ENCODE measurements around the gene IL21.

IL21 gene

GRCh38 chr4:122633211-122633610 lies 12.3 kb upstream of the IL21 start:
- DNase-seq (ENCODE audit: low read depth) = no peak
- H3K4me3 ChIP-seq (ENCODE audit: low read depth, low read length) = no peak overlapping the region
- no peak for TF ChIP-seq CTCF (IDR thresholded peaks at IDR 0.05; ENCODE audit: control insufficient read depth, extremely low read depth, insufficient read depth)

- DNase-seq (ENCODE audit: low read depth) = no peak
- no peak for TF ChIP-seq CTCF (IDR thresholded peaks at IDR 0.05; ENCODE audit: control insufficient read depth, extremely low read depth, insufficient read depth)
- no peak overlapping the region for H3K4me3 ChIP-seq (ENCODE audit: low read depth, low read length)
Observed at GRCh38 chr4:122632396-122633143, 11.7 kb upstream of the IL21 start.

- DNase-seq (ENCODE audit: low read depth) = no peak
- TF ChIP-seq CTCF (IDR thresholded peaks at IDR 0.05; ENCODE audit: control insufficient read depth, extremely low read depth, insufficient read depth) = no peak
Observed at GRCh38 chr4:122625156-122625555, 4.3 kb upstream of the IL21 start.

GRCh38 chr4:122624205-122624604 lies 3.3 kb upstream of the IL21 start:
- no peak overlapping the region for H3K4me3 ChIP-seq (ENCODE audit: low read depth, low read length)
- DNase-seq (ENCODE audit: low read depth) = no peak
- TF ChIP-seq CTCF (IDR thresholded peaks at IDR 0.05; ENCODE audit: control insufficient read depth, extremely low read depth, insufficient read depth) = no peak

More at GRCh38 chr4:122625156-122625555, 4.3 kb upstream of the IL21 start:
- no peak overlapping the region for H3K4me3 ChIP-seq (ENCODE audit: low read depth, low read length)

GRCh38 chr4:122623637-122624166 lies 2.8 kb upstream of the IL21 start:
- no peak overlapping the region for H3K4me3 ChIP-seq (ENCODE audit: low read depth, low read length)
- TF ChIP-seq CTCF (IDR thresholded peaks at IDR 0.05; ENCODE audit: control insufficient read depth, extremely low read depth, insufficient read depth) = no peak
- no peak for DNase-seq (ENCODE audit: low read depth)

- no peak overlapping the region for H3K4me3 ChIP-seq (ENCODE audit: low read depth, low read length)
- DNase-seq (ENCODE audit: low read depth) = no peak
- no peak for TF ChIP-seq CTCF (IDR thresholded peaks at IDR 0.05; ENCODE audit: control insufficient read depth, extremely low read depth, insufficient read depth)
Observed at GRCh38 chr4:122622400-122622799, 1.5 kb upstream of the IL21 start.

GRCh38 chr4:122619611-122620010 lies 1.3 kb downstream of the IL21 start:
- no peak for TF ChIP-seq CTCF (IDR thresholded peaks at IDR 0.05; ENCODE audit: control insufficient read depth, extremely low read depth, insufficient read depth)
- no peak for DNase-seq (ENCODE audit: low read depth)

More at GRCh38 chr4:122619611-122620010, 1.3 kb downstream of the IL21 start:
- H3K4me3 ChIP-seq (ENCODE audit: low read depth, low read length) = no peak overlapping the region
